Medulla oblongata (tissue), 1 donor: ENCODE data around the gene AIF1.

ENCODE experiments used
- DNase-seq: peaks from one replicate; pipeline ENCODE4 v3.0.0-alpha.2; 2015; ENCODE audit errors: extremely low spot score

AIF1 gene

DNA sequence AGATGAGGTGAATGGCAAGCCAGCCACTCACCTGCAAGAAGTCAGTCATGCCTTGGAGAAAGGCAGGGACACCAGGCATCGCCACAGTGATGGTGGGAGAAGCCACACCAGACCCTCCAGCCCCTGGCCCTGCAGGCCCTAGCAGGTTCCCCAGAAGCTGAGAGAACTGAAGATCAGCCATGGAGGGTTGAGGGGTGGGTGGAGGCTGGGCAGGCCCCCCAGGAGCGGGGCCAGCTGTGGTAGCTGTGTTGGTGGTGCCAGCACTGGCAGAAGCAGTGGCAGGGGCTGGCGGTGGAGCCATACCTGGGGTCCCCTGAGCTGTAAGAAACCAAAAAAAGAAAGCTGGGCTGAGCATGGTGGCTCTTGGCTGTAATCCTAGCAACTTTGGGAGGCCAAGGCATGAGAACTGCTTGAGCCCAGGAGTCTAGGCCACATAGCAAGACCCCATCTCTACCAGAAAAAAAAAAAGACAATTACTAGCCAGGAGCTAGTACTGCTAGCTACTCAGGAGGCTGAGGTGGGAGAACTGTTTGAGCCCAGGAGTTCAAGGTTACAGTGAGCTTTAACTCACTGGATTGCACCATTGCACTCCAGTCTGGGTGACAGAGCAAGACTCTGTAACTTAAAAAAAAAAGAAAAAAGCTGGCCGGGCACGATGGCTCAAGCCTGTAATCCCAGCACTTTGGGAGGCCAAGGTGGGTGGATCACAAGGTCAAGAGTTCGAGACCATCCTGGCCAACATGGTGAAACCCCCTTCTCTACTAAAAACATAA is 27.9 kb downstream of the AIF1 start:
- DNase-seq, result no peak

DNA sequence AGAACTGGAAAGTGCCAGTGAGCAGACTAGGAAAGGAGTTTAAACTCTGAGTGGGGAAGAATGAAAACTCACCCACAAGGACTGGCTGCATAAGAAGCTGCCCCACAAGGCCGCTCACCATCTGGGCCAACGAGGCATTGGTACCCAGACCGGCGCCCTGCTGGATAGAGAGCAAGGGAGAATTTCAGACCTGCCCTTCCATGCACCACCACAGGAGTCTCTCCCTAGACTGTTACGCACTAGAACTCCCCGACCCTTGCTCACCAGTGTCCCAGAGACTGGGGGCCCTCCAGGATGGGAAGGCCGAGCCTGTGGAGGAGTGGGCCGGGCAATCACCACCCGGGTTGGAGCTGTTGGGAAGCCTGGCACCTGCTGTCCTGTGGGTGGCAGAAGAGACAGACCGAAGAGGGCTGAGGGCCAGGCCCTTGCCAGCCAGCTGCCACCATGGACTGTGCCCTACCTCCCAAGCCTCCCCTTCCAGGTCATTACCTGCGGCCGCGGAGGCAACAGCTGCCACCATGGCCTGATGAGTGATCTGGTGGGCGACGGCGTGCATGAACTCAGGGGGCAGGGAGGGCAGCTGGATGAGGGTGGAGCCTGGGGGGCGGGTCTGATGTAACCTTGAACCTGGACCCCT is 28.9 kb downstream of the AIF1 start:
- no peak for DNase-seq

DNA sequence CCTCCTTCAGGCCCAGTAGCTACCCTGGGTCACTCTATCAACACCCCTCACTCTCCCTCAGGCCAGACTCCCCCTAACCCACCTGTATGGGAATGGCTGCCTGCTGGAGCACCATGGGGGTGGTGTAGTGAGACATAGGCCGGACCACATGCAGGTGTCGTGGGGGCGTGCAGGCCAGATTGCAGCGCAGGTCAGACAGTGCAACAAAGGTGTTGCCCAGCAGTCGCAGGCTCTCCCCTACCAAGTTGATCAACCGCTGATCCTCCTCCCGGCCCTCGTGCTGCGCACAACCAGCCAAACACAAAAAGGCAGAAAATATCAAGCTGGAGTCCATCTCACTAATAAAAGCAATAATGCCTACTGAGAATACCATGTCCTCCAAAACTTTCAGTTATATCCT is 30.3 kb downstream of the AIF1 start:
- no peak for DNase-seq

DNA sequence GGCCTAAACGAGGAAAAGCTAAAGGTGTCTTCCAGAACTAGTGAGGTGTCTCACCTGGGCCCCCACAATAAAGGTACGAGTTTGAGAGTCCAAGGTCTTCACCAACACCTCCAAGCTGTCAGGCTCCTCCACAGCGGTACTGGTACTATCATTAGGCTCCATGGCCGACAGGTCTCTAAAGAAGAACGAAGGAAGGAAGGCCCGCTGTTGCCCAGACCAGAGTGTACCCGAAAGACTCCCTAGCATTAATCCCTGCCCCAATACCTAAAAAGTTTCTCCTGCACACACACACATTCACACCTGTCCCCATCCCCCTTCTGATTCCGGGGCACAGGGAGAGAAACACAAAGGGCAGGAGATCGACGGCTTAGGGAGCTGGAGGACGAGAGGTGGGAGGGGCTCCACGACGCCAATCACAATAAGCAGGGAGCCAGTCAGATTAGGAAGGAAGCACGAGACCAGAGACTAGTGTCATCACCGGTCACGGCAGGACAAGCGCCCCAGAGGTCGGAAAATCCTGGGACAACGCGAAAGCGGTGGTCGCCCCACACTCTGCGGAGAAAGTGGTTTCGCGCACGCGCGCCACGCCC is 36.7 kb downstream of the AIF1 start:
- peak; percentile 75 for DNase-seq

DNA sequence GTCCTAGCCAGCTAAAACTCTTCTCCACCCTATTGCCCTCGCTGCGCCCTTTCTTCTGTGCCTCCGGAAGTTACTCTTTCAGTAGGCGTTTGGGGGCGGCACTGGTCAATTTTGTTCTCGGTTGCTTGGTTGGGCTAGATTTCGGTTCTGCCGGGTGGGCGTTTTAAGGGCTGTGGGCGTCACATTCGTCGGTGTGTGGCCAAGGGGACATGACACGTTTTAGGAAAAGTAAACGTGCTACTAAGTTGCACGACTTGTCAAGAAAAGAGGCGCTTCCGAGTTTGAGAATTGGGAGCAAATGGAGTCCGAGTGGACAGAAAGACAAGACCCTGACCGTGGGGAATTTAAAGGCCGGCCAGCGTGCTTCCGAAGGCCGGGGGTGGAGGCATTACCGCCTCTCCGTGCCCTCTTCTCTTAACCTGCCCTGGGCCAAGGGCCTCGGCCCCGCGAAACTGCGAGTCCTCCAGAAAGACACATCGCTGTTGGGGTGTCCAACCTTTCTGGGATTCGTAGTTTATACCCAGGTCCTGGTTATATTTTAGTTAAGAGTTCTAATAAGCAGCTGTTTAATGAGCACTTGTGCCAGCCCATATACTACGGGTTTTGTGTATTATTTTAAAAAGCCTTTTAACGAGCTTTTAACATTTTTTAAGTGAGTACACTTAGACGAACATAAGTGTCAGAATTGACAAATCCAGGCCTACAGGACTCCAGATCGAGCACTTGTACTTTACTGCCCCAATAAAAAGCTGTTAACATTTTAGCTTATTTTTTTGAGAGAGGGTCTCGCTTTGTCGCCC is 38.1 kb downstream of the AIF1 start:
- DNase-seq, result peak; percentile 95

DNA sequence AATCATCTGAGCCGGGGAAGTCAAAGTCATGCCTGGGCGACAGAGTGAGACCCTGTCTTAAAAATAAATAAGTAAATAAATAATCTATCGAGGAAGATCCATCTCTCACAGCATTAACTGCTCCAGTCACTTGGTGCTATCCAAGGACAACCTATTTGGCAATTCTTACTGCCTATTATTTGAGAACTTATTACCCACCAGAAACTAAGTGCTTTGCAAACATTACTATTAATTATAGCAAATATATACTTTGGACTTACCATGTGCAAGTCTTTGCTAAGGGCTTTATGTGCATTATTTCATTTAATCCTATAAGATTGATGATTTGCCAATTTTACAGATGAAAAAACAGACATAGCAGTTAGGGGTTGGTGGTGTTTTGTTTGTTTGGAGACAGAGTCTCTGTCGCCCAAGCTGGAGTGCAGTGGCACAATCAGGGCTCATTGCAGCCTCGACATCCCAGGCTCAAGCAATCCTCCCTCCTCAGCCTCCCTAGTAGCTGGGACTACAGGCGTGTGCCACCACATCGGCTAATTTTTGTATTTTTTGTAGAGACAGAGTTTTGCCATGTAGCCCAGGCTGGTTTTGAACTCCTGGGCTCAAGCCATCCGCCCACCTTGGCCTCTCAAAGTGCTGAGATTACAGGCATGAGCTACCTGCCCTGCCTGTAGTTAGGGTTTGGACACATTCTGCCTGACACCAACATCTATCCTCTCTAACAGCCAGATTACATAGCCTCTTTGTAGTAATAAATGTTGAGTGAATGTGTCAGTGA is 39.7 kb downstream of the AIF1 start:
- DNase-seq, result no peak

DNA sequence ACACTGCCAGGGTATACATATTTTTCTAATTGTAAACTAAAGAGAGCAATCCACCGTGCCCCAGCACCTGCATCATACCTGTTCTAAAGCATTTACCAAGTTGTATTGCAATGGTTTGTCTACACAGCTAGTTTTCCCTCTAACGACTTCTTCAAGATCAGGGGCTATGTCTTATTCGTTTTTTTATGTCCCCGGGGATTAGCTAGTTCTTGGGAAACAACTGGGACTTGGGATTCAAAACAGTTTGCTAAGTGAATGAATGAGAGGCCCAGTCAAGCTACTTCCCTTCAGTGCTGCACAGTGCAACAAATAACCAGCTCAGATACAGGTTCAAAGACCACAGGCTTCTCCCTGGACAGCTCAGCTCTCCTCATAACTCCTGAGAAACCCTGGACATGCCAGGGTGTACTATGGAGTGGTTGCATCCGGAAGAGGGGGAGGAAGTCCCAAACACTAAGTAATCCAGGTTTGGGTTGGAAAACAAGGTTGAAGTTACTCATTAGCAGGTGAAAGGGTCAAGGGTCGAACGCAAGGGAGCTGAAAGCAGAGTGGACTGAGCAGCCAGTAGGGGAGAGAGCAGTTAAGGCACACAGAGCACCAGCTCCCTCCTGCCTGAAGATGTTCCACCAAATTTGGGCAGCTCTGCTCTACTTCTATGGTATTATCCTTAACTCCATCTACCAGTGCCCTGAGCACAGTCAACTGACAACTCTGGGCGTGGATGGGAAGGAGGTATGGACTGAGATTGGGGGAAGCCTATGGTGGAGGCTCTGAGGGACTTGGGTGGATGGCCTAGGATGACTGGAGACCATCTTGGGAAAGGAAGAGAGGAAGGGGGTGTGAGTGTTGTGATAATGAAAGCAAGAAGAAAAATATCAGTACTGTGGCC is 40.6 kb downstream of the AIF1 start, which contains the start of gene APOM:
APOM (plus strand) TSS at position 546 of the 889 bp plus-strand sequence; CDS start at position 619, 73 bp downstream.
- DNase-seq, result no peak

DNA sequence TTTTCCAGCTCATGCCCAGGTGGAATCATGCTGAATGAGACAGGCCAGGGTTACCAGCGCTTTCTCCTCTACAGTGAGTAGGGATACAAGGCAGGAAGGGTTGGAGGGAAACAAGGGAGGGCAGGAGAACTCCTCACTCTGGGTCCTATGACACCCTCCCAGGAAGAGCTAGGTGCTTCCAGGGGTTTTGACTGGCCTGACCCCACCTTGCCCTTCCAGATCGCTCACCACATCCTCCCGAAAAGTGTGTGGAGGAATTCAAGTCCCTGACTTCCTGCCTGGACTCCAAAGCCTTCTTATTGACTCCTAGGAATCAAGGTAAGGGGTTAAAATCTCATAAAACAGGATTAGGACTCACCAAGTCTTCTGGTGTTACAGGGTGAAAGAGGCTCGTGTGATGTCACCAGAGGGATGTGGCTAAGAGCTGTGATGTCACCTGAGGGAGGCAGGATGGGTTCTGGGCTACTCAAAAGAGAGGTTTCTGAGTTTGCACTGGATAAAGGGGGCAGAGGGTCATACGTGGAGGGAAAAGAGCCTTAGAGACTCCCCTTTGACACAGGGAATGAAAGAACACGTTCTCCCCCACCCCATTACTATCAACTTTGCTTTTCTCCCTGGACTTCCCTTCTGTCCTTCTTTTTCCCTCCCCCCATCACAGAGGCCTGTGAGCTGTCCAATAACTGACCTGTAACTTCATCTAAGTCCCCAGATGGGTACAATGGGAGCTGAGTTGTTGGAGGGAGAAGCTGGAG is 42.5 kb downstream of the AIF1 start:
- no peak for DNase-seq

DNA sequence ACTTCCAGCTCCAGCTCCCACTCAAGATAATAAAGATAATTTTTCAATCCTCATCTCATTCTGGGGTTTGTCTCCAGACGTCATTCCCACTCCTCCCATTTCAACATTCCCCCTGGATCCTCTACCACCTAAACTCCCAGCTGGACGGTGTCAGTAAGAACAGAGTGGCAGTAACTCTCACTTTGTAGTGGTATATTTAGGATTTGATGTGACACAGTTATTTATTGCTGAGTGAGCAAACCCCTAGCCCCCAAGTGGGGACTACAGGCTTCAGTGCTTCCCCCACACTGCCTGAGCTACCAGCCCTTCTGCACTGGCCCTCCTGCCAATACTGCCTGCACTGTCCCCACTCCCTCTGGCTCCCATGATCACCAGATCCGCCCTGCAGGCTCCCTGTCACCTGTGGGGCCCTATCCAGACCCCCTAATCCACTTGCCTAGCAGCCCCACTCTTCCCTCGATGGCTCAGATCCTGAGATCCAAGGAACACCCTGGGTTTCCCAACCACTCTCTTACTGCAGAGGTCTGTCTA is 43.2 kb downstream of the AIF1 start:
- DNase-seq, result no peak

DNA sequence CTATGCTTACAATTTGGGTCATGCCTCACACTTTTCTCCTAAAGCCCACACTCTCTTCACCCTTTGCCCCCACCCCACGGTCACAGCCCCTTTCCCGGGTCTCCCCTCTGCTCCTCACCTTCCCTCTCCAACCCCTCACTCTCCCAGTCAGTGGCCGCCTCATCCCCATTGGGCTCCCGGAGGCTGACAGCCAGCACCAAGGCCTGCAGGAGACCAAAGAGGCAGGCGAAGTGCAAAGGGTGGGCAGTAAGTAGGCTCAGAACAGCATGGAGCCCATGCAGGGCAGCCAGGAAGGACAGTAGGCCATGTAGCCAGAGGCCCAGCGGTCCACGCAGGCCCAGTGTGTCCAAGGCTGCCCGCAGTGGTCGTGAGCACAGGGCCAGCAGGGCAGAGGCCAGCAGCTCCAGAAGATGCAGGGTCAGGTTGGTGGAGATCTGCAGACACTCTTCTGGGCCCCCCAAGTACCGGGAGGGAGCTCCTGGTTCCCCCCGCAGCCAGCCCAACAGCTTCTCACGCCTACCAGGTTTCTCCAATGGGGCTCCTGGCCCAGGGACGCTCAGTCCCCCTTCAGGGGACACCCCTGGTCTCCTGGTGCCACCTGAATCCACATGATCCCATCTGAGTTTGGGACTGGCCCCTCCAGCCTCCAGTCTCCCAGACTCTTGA is 44.1 kb downstream of the AIF1 start:
- no peak for DNase-seq

DNA sequence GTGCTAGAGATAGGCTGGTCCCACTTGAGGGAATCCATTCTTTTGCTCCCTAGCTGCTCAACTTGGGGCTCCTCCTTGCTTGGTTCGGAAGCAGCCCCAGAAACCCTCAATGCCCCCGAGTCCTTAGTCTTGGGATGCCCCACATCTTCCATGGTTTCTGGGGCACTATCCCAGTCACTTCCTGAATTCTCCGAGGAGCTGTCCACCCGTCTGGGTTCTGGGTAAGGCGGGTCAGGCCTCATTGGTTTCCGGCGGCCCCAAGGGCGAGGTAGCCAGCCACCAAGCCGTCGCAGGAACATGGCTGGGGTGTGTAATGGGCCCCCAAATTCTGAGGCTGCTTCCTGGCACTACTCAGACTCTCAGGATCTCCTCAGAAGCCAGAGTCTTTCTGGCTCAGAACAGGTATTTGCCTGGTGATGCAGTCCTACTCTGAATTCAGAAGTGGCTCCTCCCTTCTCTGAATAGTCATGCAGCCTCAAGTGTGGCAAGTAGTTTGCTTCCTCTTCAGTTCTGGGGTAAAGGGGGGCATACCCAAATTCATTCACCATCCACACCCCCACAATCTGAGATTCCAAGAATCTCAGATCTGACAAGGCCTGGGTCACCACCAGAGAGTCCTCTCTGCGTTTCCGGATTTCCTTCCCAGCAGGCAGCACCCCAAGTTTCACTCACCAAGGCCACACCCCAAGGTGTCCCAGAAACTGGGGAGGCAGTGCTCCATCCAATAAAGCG is 44.8 kb downstream of the AIF1 start:
- DNase-seq, result peak; percentile 26

DNA sequence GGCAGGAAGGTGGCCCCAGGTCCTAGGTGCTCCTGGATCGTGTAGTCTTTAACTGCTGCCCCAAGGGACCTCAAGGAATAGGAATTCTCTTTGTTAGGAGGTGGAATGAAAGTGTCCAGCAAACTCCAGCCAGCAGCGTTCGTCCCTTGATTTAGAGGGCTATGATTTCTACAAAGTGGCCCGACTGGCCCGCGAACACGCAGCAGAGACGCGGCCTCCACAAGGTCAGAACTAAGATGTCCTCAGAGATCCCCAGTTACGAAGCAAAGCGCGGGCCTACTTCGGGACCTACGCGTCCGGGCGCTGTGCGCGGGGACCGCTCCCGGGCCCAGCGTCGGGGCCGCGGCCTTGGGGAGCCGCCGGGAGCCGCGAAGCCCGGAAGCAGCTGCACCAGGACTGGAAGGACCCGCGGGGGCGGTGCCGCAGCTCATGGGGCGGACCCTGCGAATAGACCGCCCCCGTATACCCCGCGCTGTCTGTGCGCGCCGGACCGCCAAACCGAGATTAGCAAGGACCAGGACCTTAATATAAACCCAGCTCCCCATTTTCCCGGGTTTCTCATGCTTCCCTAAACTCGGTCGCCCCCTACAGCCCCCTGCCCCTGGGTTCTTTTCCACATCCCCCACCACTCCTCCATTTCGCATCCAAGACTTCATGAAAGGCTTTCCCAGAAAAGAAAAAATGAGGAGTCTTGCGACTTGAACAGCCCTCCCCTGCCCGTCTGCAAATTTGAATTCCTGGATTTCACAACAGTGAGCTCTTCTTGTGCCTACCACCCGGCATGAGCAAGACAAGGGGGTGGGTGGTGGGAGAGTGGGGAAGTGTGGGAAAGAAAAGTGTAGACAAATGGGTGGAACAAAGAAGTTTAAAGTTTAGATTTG is 45.6 kb downstream of the AIF1 start, which contains the start of gene C6orf47:
C6orf47 (minus strand) TSS at position 398 of the 881 bp plus-strand sequence. CDS start 831 bp downstream, outside the sequence.
- peak; percentile 87 for DNase-seq

DNA sequence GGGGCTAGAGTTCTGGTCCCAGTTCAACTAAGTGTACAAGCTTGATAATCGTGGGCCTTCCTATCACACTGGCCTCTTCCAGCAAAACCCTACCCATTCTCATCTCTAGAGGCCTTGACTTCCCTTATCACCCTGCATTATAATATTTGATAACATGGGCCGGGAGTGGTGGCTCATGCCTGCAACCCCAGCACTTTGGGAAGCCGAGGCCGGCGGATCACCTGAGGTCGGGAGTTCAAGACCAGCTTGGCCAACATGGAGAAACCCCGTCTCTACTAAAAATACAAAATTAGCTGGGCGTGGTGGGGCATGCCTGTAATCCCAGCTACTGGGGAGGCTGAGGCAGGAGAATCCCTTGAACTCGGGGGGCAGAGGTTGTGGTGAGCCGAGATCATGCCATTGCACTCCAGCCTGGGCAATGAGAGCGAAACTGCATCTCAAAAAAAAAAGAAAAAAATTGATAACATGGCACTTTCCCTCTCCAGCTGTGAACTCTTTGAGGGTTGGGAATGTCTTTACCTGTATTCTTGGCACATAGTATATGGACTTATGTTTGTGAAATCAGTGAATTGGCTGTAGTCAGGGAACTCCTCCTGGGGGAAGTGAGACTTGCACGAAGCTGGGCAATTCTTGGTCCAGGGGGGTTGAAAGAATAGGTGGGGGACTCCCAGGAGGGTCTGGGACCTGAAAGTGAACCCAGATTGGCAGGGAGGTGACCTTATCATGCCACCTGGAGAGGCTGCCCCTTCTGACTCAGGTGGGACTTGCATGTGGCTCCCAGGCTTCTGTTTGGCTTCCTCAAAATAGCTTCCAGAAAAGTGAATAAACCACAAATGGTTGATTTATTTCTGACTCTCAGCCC is 46.5 kb downstream of the AIF1 start:
- DNase-seq, result no peak

DNA sequence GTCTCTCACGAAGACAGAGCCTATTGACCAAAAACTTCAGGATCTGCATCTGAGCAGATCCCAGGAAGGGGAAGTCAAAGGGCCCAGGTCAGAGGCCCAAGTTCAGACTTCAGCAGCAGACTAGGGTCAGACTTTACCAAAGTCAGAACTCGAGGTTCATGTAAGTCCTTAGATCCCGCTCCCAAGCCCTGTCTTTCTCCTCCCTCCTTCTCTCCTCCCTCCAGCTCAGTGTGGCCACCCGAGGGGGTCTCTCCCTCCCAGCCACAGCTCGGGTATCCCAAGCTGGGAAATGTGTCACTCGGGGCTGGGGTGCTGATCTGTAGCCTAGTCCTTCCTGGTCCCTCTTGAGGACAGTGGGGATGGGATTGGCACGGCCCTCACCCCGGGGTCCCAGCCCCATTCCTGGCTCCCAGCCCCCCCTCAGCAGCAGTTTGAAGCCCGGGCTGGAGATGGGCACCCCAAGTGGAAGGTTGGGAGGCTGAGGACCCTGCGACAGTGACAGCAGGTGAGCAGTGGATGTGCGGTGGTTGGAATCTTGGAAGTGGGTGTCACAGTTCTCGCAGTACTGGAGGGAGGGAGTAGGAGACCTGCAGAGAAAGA is 47.2 kb downstream of the AIF1 start:
- DNase-seq, result no peak

DNA sequence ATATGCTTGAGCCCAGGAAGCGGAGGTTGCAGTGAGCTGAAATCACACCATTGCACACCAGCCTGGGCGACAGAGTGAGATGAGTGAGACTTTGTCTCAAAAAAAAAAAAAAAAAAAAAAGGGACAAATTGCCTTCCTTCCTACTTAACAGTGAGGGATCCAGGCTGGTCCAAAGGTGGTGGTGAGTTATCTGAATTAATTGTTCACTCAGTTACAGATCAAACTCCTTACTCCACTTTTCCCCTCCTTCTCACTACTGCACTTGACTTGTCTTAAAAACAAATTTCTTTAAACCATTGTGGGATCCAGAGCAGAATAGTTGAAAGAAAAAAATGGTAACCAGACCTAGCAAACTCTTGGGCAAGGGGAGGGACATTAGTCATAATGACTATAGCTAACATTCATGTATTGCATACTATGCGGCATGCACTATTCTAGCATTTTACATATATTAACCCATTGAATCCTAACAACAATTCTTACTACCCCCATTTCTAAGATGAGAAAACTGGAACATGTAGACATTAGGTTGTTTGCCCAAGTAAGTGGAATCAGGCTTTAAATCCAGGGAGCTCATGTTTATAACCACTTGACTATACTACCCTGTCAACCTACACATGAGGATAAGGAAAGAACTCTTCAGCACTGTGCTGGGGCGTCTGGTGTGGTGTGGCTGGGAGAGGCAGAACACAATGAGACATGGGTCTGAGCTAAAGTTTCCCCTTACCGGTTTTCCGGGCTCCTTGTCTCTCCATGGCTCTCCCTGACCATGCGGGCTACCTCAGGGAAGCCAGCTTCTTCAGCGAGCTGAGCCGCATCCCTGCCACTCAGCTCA is 48.3 kb downstream of the AIF1 start:
- no peak for DNase-seq
